ENCODE data around the gene BTBD7. TPM values are rescaled to one million over a fixed set of nuclear protein-coding genes. Genes with fewer than 3 reads are reported as not detected.

BTBD7 gene
- total and polyA plus RNA-seq, 8 donors: 6.3 to 21.6 (median 13.8) TPM

DNA sequence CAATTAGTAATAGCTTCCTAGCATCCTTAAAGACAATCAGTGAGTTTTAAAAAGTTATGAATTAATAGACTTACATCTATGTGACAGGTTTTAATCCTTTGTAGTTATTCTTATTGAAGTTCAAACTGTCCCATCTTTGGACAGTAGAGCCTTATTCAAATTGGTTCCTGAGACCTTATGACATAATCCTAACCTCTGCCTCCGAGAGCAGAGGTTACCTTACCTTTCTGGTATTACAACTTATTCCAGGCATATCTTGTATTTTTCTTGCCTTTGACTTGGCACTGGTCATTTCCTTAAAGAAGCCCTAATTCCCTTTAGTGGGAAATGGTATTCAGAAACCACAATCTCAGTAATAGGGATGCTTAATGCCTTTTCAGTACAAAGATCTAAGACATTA is 21.8 kb downstream of the BTBD7 start:
- peaks cover 0 to 24% (median 19%) of the 10 kb centered on the region in 3 donors for H3K4me1 ChIP-seq
- no peak overlapping the region for H3K27ac ChIP-seq
- intact Hi-C loops (cut with DNase I): no loop called here
- H3K36me3 ChIP-seq: no peaks in the 10 kb centered on the region
- DNase-seq: no peak
- TF ChIP-seq, protein P1, sequence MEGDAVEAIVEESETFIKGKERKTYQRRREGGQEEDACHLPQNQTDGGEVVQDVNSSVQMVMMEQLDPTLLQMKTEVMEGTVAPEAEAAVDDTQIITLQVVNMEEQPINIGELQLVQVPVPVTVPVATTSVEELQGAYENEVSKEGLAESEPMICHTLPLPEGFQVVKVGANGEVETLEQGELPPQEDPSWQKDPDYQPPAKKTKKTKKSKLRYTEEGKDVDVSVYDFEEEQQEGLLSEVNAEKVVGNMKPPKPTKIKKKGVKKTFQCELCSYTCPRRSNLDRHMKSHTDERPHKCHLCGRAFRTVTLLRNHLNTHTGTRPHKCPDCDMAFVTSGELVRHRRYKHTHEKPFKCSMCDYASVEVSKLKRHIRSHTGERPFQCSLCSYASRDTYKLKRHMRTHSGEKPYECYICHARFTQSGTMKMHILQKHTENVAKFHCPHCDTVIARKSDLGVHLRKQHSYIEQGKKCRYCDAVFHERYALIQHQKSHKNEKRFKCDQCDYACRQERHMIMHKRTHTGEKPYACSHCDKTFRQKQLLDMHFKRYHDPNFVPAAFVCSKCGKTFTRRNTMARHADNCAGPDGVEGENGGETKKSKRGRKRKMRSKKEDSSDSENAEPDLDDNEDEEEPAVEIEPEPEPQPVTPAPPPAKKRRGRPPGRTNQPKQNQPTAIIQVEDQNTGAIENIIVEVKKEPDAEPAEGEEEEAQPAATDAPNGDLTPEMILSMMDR (IDR thresholded peaks at IDR 0.05): no peak
- WGBS, 2 donors: 24 to 30% methylated on average over 1 of the region's 1 CpG
- ATAC-seq: no peak
- FAIRE-seq: no peak
- H3K4me3 ChIP-seq: no peak overlapping the region
- H3K27me3 ChIP-seq: no peaks in the 10 kb centered on the region
- H3K9me3 ChIP-seq: no peaks in the 10 kb centered on the region

GRCh38 chr14:93309427-93309966 is 23.3 kb downstream of the BTBD7 start:
- TF ChIP-seq, protein P1 (IDR thresholded peaks at IDR 0.05): no peak
- ATAC-seq (peak in 1 of 4 donors; percentile 38), FAIRE-seq (no peak), DNase-seq (no peak)
- H3K27ac ChIP-seq: no peak overlapping the region
- intact Hi-C loops (cut with DNase I): no loop called here
- H3K4me1 ChIP-seq: peaks cover 0 to 24% (median 19%) of the 10 kb centered on the region in 3 donors
- H3K4me3 ChIP-seq: no peak overlapping the region
- WGBS, 2 donors: 67 to 72% methylated on average over 2 of the region's 2 CpGs
- H3K9me3 ChIP-seq: no peaks in the 10 kb centered on the region
- no peaks in the 10 kb centered on the region for H3K36me3 ChIP-seq
- no peaks in the 10 kb centered on the region for H3K27me3 ChIP-seq

DNA sequence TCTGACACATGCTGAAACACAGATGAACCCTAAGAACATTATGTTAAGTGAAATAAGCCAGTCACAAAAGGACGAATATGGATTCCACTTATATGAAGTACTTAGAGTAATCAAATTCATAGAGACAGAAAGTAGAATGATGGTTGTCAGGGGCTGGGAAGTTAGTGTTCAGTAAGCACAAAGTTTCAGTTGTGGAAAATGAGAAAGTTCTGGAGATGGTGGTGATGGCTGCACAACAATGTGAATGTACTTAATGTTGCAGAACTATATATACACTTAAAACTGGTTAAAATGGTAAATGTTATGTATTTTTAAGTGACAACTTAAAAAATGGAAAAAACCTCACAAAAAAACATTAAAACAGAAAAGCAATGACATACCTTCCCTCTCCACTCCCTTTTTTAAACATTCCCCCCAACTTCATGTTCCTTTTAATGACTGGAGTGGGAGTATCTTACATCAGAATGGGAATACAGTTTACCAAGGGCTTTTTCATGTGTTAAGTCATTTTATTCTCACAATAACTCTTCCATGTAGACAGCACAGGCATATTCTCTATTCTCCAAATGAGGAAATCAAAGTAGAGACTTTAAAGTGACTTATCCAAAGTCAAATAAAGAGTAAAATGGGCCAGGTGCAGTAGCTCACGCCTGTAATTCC is 24.0 kb downstream of the BTBD7 start:
- Histone ChIP-seq H3K4me1 (peaks cover 0 to 24% (median 19%) of the 10 kb centered on the region in 3 donors), H3K27me3 (no peaks in the 10 kb centered on the region), H3K27ac (no peak overlapping the region), H3K36me3 (no peaks in the 10 kb centered on the region), H3K9me3 (no peaks in the 10 kb centered on the region), H3K4me3 (no peak overlapping the region)
- ATAC-seq: peak in 1 of 4 donors; percentile 47
- TF ChIP-seq, protein P1 (IDR thresholded peaks at IDR 0.05): no peak
- no peak for DNase-seq
- WGBS, 2 donors: 68 to 70% methylated on average over 2 of the region's 2 CpGs
- FAIRE-seq: no peak
- intact Hi-C loops (cut with DNase I): no loop called here

DNA sequence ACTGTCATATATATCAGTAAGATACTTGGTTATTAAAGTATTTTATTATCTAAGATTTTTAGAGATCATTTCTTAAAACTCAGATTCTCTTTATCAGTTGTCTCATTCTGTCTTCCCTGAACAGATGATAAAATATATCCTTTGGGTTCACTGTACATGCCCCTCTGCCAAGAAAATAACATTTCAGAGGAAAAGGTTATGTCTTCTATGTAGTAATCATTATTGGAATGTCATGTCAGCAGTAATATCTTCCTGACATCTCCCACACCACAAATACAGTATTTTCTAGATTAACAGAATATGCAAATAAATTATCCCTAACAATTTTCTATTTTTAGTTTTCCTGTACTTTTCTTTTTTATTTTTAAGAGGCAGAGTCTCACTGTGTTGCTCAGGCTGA is 26.0 kb downstream of the BTBD7 start:
- no peak overlapping the region for H3K27ac ChIP-seq
- ATAC-seq (no peak), FAIRE-seq (no peak), DNase-seq (no peak)
- intact Hi-C loops (cut with DNase I): no loop called here
- H3K9me3 ChIP-seq: no peaks in the 10 kb centered on the region
- peaks cover 0 to 24% (median 19%) of the 10 kb centered on the region in 3 donors for H3K4me1 ChIP-seq
- H3K36me3 ChIP-seq: no peaks in the 10 kb centered on the region
- no peaks in the 10 kb centered on the region for H3K27me3 ChIP-seq
- TF ChIP-seq, protein P1 (IDR thresholded peaks at IDR 0.05): no peak
- no peak overlapping the region for H3K4me3 ChIP-seq

DNA sequence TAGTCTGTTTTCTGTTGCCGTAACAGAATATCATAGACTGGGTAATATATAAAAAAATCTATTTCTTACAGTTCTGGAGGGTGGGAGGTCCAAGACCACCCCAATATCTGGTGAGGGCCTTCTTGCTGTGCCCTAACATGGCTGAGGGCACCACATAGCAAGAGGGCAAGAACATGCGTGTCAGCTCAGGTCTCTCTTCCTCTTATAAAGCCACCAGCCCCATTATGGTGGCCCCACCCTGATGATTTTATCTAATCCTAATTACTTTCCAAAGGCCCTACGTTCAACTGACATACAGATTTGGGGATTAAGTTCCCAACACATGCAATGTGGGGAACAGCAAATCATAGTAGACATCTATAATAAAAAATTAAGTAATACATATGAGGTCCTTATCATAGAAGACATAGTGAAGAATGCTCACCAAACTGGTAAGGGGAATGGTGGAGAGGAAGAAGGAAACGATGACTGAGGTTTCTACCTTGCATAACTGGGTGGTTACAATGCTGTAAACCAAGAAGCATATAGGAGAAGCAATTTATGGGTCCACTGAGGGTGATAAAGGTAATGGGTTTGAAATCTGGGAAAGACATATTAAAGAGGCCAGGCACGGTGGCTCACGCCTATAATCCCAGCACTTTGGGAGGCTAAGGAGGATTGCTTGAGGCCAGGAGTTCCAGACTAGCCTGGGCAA is 27.0 kb downstream of the BTBD7 start:
- Histone ChIP-seq H3K4me1 (peaks cover 0 to 17% (median 11%) of the 10 kb centered on the region in 3 donors), H3K36me3 (no peaks in the 10 kb centered on the region), H3K4me3 (no peak overlapping the region), H3K27ac (no peak overlapping the region), H3K9me3 (no peaks in the 10 kb centered on the region), H3K27me3 (no peaks in the 10 kb centered on the region)
- FAIRE-seq: no peak
- DNase-seq: no peak
- WGBS, 2 donors: 78 to 89% methylated on average over 6 of the region's 6 CpGs
- no peak for ATAC-seq
- intact Hi-C loops (cut with DNase I): no loop called here
- TF ChIP-seq, protein P1 (IDR thresholded peaks at IDR 0.05): no peak

All from pancreas (tissue), 10 donors.